NCI-H146 treated with DMSO at 0.1 percent for 48 hours (cell line): ENCODE results near the gene SCD5.

Source experiments
- DNase-seq: peaks from one replicate; lab custom pipeline; 2025; ENCODE audit not compliant: unreplicated experiment; lab: John Stamatoyannopoulos, UW

SCD5 gene

DNA sequence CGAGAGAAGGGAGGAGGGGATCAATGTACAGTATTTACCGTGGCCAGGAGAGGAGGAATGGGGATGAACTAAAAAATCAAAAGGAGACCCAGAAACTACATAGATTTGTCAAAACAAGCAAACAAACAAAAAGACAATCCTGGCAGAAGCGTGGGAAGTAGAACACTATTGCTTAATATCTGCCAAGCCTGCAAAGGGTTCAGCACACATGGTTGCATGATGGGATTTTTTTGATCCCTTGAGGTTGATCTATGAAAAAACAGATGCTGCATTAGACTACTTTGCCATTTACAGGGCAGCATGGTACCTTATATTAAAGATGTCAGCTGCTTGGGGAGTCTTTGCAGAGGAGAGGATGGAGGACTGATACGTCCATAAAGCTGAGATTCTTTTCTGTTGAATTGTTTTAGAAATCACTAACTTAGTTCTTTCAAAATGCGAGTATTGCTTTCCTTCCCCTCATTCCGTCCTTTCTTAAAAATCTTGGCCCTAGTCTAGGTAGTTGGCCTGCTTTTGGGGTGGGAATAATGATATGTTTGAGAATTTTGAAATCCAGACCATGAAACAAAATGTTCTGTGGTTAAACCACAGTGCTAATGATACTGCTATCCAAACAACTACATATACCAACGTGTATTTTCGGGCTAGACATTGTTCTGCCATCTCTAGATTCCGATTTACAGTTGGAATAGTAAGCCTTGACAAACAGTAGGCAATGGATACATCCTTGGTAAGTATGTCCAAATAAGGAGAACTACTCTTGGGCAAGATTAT lies 197.2 kb downstream of the SCD5 start:
- no peak for DNase-seq

DNA sequence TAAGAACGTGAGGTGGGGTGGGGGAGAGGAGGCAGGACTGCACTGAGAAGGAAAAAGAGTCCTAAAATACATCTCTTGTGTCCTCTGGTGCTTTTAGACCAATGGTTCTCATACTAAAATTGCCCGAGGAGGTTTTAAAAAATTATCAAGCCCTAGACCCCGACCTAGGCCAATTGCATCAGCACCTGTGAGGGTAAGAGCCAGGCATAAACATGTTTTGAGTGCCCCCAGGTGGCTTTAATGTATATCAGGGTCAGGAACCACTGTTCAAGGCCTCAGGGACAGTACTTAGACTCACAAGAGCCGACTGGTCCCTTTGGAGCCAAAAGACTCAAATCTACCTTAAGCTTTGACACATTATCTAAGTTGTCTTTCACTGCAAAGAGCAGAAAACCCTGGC lies 199.3 kb downstream of the SCD5 start:
- DNase-seq: peak; percentile 67

DNA sequence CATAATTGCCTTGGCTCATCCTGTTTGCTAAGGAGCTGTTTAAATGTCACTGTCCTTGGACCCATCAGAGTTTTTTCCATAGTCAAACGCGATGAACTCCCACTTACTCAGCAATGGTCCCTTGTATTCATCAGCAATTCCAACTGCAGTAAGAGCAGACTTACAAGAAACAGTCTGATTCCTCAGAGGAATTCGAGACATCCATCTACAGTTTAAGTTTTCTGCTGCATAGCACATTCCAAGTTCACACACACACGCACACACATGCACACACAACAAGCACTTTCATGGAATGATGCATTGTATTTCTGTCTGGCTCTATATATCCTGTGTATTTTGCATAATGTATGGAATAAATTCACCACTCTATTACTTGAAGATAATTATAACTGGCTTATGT lies 204.1 kb downstream of the SCD5 start:
- no peak for DNase-seq

DNA sequence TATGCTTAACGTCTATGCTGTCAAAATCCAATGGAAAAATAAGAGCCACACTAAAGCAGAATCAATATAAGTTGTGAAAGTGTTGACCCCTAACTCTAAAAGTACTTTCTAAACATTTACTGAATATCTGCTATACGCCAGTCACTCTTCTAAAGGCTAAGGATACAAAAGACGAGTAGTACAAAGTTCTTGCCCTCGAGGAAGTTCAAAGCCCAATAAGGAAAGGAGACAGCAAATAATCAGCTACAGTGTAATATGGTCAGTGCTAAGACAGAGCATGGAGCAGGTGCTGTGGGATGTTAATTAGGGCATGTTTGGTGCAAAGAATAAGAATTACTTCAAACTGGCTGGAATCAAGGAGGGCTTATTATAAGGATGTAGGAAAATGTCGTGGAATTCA lies 205.2 kb downstream of the SCD5 start:
- DNase-seq: no peak

DNA sequence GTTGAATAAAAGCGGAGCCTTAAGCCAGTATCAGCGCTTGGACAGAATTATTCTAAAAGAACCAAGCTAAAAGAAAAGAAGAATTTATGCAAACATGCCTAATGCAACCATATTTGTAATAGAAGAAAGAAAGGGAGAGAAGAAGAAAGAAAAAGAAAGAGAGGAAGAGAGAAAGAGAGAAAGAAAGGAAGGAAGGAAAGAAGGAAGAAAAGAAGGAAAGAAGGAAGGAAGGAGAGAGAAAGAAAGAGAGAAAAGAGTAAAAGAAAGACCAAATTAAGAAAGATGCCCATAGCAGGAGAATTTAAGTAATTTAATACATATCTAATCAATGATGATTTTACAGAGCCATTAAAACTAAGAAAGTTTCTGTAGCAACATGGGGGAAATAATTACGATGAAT lies 206.0 kb downstream of the SCD5 start:
- DNase-seq: no peak

DNA sequence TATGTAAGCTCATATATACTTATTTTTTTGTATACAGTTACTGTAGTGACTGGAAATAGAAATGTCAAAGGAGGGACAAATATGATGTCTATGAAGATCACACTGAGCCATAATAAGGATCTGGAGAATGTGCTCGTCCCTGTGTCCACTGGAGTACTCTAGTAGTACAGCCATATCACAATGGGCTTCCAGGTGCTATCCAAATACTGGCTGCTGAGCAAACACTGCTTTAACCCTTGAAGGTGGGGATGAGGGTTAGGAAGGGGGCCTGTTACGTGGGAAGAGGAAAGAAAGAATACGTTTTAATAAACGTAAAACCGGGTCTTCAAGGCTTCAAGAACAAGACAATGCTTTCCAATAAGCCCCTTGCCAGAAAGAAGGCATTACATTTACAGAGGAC lies 207.0 kb downstream of the SCD5 start:
- peak; percentile 72 for DNase-seq

DNA sequence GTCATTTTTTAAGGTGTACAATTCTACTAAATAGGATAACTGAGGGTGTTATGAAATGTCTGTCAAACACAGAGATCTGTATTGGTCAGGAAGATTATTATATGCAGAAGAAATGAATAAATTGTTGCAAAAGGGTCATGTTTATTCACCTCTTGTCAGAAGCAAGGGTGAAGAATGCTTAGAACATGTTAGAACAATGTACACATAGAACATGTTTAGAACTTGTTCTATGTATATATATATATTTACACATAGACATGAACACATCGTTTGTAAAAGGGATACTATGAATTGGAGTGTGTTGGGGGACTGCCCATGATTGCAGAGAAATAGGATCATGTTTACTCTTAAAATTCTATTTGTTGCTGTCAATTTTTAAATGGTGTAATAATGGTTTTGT lies 208.8 kb downstream of the SCD5 start:
- DNase-seq: no peak

DNA sequence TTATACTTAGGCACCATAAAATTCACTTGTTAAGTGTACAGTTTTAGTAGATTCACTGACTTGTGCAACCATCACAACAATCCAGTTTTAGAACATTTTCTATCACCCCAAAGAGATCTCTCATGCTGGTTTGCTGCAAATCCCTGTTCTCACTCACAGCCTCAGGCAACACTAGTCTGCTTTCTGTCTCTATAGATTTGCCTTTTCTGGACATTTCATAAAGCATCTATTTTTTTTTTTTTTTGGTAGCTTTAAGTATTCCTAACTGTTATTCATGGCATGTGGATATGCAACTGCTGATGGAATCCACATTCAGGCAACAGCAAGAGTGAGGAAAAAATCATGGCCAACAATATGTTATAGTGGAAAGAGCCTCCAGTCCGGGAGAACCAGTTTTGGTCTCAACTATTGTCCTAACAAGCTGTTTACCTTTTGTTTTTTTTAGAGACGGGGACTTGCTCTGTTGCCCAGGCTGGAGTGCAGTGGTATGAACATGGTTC lies 209.8 kb downstream of the SCD5 start:
- no peak for DNase-seq

DNA sequence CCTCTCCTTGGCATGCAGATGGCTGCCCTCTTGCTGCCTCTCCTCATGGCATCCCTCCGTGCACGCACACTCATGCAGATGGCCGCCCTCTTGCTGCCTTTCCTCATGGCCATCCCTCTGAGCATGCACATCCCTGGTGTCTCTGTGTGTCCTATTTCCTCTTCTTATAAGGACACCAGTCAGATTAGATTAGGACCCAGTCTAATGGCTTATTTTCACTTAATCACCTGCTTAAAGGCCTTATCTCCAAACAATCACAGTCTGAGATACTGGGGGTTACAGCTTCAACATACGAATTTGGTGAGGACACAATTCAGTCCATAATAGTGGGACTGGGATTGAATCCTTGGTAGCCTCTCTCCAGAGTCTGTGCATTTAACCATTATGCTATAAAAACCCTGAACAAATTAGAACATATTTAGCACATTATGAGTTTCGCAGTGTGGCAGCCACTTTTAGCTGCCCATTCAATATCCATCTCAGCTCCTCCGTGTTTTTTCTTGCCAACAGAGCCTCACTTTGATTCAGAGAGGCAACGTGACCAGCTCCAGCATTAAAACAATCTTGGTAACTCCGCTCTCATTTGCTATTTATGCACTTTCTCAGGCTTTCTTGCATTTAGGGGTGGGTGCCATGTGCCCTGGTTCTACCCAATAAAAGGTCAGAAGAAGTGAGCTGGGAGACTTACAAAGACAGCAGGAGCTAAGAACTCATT lies 210.6 kb downstream of the SCD5 start:
- no peak for DNase-seq

DNA sequence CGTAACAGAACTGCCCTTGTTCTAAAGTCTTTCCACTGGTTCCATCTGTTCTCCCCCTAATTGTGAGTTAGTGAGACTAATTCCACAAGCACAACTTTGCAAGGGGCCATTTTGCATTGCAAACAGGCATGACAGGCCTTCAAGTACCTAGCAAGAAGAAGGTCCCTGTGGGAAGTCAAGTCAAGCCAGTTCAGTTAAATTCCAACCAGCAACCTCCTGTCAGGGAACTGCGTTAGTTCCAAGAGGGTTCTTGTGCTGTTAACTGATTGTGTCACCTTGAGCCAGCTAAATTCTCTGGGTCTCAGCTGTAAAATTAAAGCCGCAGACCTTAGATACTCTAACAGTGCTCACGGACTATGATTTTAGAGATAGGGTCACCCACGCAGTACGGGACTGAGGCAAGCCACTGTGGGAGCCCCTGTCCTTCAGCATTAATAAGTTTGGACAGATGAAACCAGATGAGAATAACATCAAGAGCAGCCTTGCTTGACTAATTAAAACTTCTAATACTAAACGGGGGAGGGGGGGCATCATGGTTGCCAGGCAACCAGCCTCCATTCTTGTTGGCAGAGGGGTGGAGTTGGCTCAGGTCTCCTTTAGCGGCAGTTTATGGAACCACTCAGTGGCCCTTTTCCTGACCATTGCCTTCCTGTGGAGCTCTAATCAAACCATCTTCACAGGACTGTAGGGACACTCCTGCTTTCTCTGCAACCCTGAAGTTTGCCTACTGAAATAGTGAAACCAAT lies 212.7 kb downstream of the SCD5 start:
- no peak for DNase-seq

DNA sequence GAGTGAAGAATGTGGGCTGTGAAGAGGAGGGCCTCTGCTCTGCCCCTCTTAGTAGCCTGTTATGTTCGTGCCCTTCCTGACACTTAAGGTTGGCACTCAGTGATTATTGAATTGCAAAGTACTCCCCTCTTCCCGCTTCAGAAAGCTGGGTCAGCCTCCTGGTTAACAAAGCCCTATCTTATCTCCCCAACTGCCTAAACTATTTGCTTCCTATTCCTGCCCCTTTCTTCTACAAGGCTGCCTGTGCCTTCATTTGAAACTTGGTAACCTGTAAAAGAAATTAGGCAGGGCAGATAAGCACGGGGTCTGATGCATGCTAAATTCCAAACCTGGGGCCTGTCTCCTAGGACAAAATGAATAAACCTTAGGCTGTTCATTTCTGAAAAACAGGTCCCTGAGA lies 213.7 kb downstream of the SCD5 start:
- no peak for DNase-seq

DNA sequence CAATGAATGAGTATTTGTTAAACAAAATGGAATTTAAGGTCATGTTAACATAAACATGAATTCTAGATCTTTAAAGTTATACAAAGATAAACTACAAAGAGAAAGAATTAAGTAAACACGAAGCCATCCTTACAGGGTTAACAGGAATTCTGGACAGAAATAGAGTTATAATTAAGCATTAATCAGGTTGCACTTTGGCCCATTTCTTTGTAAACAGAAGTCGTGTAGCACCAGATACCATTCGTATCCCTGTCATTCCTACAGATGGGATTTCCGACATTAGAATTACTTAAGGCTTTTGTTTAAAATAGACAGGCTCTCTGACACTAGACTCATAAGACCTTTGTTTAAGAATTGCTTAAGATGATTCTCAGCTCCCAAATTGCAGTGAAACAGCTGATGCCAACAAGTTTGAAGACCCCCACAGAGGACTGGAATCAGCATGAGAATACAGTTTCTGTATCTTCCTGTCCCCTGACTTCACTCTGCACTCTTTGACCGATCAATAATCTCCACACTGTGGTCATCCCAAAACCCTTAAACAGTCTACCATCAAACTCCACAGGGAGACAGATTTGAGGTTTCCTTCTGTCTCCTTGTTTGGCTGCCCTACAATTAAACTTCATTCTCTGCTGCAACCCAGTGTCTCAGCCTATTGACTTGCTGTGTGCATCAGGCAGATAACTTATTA lies 214.6 kb downstream of the SCD5 start:
- no peak for DNase-seq

DNA sequence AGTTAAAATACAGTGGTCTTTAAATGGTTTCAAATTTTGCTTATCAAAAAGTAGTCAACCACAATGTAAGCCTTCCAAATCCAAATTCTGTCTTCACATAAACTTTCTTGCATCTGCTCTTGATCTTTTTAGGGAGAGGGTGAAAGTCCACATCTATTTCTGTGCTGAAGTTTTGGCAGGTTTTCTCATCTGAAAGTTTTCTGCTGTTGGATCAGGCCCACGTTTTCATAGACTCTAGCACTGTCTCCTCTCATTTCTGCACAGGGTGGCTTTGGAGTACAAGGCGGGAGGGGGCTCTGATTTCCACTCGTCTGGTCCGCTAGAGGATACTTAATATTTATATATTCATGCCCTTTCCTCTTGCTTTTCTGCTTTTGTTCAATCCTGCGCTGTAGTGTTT lies 218.7 kb downstream of the SCD5 start:
- DNase-seq: no peak
